Iris pigment epithelial cell (primary cell): ENCODE results near the gene AP1M2.
"Not testable (repeated sequence)": the region's sequence is repeated elsewhere in the genome, so short reads cannot be mapped to it uniquely, and the experiment has no call there.

Experiments used
- DNase-seq: peaks from one replicate; pipeline ENCODE4 v3.0.0-alpha.2; 2011; ENCODE audit warnings: low read depth

Gene AP1M2

DNA sequence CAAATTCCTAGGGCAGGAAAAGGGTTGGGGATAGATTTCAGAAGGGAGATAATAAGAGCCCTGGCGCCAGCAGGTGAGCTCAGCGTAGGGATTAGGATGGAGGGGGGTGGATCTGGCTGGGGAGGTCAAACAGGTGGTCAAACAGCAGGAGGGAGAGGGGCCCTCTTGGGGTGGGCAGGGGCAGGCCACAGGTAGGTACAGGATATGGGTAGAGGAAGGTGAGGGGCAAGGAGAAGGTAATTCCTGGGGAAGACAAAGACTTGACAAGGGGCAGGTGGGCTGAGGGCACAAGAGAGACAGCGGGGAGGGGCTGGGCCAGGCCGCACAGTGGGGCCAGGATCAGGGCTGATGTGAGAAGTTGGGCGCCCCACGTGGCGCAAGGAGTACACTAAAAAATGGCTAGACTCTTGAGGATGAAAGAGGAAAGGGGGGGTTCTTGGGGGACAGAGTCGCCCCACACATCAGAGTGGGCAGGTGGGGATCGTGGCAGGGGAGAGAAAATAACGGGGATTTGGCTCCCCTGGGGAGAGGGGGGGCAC is 22.0 kb downstream of the AP1M2 start:
- DNase-seq = peak; percentile 46

DNA sequence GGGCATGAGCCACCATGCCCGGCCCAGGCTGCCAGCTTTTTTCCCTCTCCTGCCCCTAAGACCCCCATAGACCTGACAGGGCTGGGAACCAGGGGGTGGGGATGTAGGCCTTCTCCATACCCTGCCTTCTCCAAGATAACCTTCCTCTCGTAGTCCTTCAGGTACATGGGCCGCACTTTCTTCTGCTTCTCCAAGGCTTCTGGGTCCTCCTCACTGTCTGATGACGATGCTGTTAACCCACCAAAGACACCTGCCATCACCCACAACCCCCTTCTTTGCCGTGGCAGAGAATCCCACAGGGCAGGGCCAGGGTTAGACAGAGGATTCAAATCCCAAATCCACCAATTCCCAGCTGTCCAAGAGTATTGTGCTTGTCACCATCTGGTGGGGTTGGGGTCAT is 24.5 kb downstream of the AP1M2 start:
- DNase-seq = no peak

DNA sequence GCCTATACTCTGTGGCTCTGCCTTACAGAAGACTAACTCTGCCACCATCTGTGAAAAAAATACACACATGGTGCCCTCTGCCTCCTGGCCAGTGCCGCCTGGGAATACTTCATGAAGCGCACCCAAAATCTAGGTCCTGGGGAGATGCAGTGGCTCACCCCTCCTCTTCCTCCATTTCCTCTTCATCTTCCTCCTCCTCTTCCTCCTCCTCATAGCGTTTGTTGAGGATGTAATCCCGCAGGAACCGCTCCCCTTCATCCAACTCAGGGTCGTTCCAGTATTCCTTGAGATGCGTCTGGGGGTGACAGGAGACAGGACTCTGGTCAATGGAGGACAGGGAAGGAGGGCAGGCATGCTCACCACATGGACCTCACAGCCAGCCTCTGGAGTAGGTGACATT is 27.0 kb downstream of the AP1M2 start:
- no peak for DNase-seq

DNA sequence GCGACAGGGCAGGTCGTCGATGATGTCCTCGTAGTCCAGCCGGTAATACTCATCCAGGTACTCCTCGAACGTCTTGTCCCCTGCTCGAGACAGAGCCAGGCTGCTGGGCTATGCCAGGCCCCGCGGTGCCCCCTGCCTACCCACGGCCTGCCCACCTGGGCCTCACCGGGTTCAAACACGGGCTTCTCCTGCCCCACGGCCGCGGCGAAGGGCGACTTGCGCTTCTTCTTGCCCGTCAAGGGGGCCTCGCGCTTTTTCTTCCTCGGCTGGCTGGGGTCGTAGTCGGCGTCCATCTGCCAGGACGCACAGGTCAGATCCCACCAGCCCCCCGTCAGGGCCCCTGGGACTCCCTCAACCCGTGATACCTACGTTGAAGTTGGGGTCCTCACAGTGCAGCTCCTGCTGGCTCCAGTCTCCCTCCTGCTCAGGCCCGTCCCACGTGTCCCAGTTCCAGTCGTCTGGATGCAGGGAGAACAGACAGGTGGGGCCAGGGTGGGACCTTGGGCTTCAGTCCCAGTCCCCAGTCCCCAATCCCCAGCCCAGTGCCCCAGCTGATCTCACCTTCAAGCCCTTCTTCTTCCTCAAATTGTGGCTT is 29.4 kb downstream of the AP1M2 start:
- no peak for DNase-seq

DNA sequence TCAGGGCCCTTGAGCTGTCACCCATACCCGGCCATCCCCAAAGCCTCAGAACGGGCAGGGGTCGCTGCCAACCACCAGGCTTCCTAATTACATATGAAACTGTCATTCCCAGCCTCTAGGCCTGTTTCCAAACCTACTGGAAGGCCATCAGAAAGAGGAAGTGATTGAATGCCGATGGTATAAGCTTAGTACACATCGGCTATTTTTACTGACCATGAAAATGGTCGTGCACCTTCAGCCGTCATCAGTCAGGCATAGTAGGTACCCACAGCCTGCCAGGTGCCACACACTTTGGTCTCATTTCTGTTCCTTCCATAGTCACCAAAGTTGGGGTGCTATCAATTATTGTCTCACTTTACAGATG is 31.5 kb downstream of the AP1M2 start:
- DNase-seq = no peak

DNA sequence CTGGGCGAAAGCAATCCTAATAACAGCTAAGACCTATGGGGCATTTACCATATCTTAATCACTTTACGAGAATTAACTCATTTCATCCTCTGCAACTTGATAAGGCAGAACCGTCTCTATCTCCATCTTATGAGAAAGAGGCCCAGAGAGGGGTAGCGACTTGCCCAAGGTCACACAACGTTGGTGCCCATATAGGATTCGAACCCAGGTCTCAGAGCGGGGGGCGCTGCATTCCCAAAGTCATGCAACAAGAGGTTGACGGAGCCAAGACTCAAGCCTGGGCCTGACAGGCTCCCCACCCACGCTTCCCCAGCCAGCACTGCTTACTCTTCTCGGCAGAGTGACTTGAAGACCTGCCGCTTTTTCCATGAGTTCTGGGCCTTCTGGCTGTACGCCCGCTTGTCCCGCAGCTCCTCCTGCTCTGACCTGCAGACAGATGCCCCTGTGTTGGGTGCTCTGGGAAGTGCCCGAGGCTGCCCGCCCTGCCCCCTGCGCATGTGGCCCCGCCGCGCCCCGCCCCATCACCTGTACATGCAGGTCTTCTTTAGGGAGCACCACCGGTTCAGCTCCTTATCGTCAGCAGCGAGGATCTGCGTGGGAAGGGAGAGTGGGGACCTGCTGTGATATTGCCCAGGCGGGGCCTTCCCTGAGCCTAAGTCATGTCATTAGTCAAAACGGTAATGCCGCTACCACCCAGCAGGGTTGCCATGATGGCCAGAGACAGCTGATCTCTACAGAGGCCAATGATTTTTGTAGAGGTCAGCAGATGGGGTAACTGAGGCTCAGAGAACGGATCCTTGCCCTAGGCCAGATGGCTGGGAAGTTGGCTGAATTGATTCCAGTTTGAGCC is 32.1 kb downstream of the AP1M2 start:
- no peak for DNase-seq

DNA sequence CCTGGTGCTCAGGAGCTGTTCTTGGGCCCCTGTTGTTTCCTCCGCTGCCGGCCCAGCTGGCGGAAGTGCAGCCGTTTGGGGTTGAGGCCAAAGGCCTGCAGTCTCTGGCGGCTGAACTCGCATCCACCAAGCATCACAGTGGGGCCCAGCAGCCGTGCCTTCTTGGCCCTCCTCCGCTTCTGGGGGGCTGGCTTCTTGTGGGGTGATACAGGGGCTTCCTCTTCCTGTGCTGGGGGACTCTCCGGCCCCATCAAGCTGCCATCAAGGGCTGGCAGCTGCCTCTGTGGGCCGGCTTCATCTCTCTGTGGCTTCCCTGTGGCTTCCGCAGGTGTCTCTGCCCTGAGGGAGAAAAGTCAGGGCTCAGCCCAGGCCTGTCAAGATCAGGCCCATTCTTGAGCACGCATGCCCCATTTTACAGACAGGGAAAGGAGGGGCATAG is 33.1 kb downstream of the AP1M2 start:
- no peak for DNase-seq

DNA sequence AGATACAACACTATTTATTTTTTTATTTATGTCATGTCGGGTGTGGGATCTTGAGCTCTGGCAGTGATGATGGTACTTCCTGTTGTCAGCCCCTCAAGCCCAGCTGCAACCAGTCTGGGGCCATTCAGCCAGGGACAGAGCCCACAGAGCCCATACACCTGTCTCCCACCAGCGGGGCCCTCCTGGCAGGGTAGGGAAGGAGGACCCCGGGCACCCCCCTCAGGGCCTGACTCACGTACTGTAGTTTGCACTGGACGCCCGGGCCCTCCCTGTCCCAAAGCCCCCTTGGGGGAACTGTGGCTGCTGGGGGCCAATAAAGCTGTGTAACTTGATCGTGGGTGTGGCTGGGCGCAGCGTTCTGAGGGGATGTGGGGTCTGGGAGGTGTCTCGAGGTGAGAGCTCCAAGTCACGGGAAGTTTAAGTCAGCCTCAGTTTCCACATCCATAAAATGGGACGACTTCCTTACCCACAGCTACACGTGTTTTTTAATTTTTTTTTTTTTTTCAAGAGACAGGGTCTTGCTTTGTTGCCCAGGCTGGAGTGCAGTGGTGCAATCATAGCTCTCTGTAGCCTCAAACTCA is 33.9 kb downstream of the AP1M2 start:
- no peak for DNase-seq

DNA sequence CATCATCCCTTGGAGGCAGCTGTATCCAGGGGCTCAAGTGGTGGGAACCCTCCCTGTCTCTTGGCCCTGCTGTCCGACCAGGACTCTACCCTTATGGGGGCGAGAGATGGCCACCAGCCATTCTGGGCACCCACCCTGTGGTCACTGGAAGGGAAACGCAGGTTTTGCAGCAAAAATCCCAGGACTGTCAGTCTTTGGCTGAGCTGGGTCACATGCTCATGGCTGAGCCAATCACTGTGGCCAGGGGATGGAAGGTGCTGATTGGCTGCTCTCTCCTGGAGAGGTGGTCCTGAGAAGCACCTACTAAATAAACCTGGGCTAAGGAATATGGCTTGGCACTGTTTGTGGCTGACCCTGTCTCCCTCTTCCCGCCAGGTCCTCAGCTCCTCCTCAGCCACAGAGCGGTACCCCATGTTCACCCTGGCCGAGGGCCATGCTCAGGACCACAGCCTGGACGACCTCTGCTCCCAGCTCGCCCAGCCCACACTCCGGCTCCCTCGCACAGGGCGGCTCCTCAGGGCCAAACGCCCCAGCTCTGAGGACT is 34.5 kb downstream of the AP1M2 start:
- peak; percentile 41 for DNase-seq

DNA sequence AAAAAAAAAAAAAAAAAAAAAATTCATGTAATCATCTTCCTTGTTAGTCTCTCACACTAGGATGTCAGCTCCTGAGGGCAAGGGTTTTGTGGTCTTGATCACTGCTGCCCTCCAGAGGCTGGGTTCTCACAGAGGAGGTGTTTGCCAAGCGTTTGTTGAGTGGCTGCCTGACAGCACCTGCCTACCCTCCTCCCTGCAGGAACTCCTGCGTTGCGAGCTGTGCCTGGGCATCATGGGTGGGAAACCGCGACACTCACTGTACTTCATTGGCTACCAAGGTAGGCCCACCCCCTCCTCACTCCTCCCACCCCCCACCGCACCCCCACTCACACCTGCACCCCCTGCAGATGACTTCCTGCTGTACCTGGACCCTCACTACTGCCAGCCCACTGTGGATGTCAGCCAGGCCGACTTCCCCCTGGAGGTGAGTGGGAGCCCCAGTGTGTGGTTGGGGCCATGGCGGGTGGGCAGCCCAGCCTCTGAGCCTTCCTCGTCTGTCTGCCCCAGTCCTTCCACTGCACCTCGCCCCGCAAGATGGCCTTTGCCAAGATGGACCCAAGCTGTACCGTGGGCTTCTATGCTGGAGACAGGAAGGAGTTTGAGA is 35.3 kb downstream of the AP1M2 start:
- peak; percentile 28 for DNase-seq

DNA sequence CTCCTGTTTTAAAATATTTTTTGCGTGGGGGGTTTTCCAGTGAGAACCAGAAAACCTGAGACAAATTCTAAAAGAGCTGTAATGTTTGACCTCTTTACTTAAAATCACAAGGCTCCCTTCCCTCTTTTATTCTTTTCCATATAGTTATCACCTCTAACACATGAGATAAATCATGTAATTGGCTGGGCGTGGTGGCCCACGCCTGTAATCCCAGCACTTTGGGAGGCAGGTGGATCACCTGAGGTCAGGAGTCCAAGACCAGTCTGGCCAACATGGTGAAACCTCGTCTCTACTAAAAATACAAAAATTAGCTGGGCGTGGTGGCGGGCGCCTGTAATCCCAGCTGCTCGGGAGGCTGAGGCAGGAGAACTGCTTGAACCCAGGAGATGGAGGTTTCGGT is 36.1 kb downstream of the AP1M2 start:
- DNase-seq = not testable (repeated sequence)

DNA sequence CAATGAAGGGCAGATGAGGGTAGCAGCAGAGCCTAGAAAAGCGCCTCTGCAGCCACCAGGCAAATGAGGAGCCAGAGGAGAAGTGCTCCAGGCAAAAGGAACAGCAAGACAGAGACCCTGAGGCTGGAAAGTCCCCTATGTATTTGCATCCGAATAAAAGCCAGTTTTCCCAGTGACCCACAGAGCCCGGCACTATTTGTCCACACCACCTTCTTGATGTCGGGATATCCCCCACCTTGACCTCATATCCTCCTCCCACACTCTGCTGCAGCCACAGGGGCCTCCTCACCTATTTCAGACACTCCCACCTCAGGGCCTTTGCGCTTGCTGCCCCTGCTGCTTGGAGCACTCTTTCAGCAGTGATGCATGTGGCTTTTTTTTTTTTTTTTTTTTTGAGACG is 36.8 kb downstream of the AP1M2 start:
- no peak for DNase-seq

DNA sequence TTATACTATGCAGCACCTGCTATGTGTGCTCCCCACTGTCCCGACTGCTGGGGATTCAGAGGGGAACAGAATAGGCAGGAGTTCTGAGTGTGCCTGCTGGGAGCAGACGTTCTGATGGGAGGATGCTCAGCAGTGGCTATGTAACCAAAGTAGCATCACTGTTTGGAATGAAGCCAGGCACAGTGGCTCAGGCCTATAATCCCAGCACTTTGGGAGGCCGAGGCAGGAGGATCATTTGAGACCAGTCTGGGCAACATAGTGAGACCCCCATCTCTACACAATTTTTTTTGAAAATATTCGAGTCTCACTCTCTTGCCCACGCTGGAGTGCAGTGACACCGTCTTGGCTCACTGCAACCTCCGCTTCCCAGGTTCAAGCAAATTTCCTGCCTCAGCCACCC is 37.4 kb downstream of the AP1M2 start:
- no peak for DNase-seq

DNA sequence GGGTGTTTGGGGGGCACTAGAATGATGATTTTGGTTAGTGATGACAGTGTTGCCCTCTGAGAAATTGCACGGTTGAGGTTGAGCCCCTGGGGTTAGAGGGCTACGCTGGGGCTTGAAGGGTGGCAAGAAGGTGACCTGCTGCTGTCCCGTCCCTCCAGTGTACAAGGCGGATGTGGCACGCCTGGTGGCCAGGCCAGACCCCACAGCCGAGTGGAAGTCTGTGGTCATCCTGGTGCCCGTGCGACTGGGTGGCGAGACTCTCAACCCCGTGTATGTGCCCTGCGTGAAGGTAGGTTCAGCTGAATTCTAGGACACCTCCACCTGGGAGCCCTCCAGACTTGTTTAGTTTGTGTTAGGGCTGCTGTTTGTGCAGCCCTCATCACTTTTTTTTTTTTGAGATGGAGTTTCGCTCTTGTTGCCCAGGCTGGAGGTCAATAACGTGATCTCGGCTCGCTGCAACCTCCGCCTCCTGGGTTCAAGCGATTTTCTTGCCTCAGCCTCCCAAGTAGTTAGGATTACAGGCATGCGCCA is 38.3 kb downstream of the AP1M2 start:
- no peak for DNase-seq

DNA sequence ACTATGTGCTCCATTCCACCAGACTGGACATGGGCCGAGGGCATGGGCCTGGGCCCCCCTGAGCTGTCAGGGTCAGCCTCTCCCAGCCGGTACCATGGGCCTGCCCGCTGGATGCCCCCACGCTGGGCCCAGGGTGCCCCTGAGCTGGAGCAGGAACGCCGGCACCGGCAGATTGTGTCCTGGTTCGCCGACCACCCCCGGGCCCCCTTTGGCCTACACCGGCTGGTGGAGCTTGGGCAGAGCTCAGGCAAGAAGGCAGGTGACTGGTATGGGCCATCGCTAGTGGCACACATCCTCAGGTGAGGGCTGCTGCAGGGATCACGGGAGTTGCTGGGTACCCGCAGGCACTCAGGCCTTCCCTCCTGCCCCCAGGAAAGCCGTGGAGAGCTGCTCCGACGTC is 40.3 kb downstream of the AP1M2 start:
- no peak for DNase-seq

DNA sequence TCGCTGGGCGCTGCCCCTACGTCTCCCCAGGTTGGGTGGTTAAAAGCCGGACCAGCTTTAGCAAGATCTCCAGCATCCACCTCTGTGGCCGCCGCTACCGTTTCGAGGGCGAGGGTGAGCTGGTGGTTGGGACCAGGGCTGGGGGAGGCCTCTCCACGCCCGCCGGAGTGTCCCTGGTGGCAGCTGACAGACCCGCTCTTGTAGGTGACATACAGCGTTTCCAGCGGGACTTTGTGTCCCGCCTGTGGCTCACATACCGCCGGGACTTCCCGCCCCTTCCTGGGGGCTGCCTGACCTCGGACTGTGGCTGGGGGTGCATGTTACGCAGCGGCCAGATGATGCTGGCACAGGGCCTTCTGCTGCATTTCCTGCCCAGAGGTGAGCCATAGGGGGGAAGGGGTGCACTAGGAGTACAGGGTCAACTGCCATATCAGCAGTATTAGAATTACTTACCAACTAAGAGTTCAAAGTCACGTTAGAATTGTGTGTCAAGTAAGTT is 42.3 kb downstream of the AP1M2 start:
- DNase-seq = no peak

DNA sequence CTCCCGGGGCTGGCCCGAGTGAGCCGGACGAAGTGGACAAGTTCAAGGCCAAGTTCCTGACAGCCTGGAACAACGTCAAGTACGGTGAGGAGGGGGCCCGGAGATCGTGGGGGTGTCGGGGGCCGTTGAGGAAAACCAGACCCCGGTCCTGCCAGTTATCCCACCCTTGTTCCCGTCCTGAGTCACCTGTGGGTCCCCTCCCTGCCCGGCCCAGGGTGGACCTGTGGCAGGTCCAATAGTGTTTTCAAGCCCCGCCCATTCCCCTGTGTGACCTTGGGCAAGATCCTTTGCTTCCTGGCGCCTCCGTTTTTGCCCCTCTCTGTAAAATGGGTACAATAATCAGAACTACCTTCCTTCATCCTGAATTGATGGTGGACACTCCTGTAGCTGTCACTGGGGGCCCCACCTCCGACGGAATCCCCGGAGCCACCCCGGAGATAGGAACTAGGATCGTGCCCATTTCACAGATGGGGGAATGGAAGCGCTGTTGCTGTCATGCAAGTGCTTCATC is 42.8 kb downstream of the AP1M2 start:
- DNase-seq = no peak

DNA sequence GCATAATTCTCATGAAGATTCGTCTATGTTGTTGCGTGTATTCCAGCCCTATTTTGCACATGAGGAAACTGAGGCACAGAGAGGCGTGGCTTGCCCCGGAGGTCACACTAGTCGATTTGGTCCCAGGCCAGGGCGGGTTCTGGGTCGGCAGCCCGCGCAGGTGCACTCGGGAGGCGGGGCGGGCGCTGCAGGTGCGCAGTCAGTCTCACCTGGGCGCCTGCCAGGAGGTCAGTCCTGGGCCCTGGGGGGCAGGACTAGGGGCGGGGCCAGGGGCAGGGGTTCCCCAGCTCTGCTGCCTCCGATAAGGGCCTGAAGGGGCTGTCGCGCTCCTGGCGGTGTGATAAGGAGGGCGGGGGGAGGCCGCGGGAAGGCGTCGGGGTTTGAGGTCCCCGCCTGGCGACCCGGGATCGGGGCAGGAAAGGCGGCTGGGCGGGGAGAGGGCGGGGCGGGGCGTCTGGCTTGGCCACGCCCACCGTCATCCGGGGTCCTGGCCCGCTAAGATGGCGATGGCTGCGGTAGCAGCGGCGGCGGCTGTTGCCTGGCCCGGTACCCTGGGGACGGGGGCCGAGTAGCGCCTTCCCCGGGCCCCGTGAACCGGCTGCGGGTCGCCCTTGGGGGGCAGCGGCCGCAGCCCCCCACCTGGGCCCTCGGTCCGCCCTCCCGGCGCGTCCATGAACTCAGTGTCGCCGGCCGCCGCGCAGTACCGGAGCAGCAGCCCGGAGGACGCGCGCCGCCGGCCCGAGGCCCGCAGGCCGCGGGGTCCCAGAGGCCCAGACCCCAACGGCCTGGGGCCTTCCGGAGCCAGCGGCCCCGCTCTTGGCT is 43.5 kb downstream of the AP1M2 start, which contains the start of gene ATG4D:
Gene ATG4D, plus strand, starts transcription at position 485 of the 822 bp plus-strand sequence. Its CDS starts 187 bp downstream, at position 672.
- peak; percentile 54 for DNase-seq

DNA sequence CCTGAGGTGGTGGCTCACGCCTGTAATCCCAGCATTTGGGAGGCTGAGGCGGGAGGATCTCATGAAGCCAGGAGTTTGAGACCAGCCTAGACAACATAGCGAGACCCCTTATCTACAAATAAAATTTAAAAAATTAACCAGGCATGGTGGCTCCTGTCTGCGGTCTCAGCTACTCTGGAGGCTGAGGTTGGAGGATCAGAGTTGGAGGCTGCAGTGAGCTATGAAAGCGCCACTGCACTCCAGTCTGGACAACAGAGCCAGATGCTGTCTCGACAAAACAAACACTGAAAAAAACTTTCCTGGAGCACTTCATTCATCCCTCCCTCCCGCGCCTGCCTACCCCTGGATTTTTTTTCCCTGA is 44.1 kb downstream of the AP1M2 start:
- no peak for DNase-seq

DNA sequence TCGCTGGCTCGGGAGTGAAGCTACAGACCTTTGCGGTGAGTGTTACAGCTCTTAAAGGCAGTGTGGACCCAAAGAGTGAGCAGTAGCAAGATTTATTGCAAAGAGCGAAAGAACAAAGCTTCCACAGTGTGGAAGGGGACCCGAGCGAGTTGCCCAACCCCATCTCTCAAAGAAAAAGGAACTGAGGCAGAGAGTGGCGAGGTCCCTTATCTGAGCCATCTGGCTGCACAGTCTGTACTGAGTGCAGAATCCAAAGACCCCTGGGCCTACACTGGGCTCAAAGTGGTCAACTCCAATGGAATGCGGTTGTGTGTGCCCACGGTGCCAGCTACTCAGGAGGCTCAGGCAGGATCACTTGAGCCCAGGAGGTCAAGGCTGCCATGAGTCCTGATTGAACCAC is 48.1 kb downstream of the AP1M2 start:
- DNase-seq = not testable (repeated sequence)
